HS-5 (cell line): ENCODE results near the gene VPREB3.

Experiments used
- DNase-seq: peaks from one replicate; pipeline ENCODE4 v3.0.0-alpha.2; 2012; ENCODE audit warnings: low read depth

The VPREB3 gene

DNA sequence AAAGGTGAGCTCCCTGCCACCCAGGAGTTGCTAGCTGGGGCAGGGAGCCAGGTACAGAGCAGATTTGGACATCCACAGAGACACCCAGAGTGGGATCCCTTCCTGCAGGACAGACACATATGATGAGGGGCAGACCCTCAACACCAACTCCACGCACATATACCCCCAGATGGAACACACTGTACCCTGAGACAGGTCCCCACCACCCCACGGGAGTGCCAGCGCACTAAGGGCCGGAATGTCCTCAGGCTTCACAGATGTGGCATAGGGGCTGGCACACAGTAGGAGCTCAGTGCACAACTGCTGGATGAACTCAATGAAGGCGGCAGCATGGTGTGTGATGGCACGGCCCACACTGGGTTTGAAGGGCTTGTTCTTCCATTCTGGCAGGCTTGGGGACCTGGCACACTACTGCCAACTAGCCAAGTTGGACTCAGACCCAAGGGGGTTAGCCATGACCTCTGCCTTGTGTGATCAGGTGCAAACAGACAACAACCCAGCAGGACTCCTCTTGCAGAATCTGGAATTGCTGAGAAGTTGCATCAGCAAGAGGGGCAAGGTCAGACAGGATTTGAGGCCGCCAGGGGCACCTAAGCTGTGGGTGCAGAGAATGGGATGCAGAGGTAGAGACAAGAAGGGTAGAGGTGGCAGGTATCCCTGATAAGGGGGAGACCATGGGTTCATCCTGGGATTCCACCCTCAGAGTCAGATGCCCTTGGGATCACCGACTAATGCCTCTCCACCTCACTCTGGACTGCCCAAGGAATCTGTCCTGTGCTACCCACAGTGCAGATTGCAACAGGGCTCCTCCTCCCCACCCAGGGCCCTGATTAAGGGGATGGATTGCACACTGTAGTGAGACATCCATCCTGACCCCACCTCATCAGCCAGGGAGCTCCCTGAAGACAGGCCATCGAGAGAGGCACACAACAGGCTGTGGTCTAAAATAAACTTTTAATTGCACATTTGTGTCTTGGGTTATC, 11.0 kb upstream of the VPREB3 start:
- DNase-seq: no peak

DNA sequence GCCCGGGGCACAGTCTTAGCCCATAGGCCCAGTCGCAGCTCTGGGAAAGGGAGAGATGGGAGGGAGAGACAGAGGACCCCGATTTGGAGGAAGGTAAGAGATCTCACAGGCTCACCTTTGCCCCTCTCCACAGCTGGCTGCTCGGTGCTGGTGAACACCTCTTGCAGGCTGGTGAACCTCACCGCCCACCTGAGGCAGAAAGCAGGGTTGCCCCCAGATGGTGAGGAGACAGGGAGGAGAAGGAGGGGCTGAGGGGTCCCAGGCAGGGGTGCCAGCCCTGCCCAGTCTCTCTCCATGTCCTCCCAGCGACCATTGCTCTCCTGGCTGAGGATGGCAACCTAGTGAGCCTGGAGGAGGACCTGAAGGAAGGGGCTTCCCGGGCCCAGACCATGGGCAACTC, 9.7 kb upstream of the VPREB3 start:
- no peak for DNase-seq

DNA sequence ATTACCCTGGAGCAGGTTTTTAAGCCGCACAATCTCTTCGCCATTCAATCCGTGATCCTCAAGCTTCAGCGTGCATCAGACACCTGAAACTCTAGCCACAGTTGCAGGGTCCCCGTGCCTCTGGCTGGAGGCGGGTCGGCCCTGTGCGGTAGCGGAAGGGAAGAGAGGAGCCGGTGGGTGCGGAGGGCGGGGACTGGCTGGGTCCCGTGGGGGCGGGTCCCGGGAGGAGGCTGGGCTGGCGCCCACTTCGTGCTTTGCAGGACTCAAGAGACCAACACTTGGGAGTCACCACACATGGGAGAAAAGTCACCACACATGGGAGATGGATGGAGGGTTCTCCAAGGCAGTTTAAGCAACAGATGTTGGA, 9.3 kb upstream of the VPREB3 start:
- no peak for DNase-seq

DNA sequence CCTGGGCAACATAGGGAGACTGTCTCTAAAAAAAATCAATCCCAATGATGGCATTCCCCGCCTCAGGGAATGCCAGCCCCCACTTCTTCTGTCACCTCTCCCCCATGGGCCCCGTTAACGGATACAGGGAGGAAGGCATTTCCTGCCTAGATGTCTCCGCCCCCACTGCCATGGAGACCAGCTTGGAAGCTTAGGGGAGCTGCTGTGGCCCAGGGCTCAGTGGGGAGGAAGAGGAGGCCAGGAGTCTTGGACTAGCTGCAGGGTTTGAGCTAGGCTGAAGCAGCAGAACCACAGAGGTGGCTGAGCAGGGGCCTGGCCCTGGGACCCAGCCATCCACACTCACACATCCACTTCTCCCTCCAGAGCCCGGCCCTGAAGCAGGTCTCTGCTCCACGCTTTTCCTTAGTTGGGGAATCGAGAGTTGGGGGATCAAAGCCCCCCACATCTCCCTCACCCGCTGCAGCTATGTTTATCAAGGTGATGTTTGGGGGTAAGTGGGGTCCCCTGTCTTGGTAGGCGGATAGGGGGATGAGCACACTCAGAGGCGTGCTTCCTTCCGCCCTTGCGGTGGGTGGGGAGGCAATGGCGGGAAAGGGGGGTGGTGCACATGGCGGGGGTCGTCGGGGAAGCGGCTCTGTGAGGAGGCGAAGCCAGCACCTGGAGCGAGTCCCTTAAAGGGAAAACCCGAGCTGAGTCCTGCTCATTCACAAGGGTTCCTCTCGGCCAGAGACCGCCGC, 8.8 kb upstream of the VPREB3 start, which contains the start of gene C22orf15:
Gene C22orf15 (plus strand): TSS at position 149 of the 737 bp plus-strand sequence. CDS start 317 bp downstream, at position 466.
- DNase-seq: no peak

DNA sequence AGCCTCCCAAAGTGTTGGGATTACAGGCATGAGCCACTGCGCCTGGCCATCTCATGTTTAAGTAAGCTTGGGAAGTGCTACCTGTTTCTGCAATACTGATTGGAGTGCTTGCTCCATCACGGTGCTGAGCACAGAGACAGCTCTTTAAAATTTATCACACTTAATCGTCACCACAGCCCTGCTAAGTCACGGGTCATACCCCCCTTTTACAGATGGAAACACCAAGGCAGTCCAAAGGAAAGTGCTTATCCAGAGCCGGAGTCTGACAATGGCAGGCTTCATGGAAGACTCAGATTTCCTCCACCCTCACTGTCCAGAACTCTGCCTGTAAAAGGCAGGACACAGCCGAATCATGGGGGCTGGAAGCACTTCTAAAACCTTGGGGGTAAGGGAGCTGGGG, 5.8 kb upstream of the VPREB3 start:
- no peak for DNase-seq

DNA sequence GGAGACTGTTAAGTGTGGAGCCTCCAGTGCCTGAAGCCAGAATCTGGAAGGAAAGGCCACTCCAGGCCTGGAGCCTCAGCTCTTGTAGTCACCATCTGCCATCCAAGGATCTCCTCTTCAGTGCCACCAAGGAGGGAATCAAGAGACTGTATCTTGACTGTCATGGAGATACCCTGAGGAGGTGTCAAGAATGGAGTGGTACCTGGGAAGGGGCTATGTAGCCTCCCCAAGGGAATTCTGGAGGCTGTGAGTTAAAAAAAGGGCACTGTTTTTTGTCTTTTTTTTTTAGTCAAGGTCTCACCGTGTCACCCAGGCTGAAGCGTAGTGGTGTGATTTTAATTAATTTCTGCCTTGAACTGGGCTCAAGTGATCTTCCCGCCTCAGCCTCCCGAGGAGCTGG, 5.3 kb upstream of the VPREB3 start:
- DNase-seq: no peak

DNA sequence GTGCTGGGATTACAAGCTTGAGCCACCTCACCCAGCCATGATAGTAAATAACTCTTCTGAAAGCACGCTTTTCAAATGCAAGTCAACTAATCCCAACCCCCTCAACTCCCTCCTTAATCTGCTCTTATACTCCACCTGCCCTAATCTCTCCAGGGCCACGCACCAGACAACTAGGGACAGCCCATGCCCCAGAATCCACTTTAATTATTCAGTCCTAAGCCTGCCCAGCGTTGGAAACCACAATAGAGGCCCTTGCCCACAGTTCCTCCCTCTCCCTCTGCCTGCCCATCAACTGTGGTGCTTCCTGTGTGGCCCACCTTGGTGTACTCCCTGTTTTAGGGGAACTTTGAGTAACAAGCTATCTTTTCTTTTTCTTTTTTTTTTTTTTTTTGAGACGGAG, 2.7 kb upstream of the VPREB3 start:
- DNase-seq: no peak

DNA sequence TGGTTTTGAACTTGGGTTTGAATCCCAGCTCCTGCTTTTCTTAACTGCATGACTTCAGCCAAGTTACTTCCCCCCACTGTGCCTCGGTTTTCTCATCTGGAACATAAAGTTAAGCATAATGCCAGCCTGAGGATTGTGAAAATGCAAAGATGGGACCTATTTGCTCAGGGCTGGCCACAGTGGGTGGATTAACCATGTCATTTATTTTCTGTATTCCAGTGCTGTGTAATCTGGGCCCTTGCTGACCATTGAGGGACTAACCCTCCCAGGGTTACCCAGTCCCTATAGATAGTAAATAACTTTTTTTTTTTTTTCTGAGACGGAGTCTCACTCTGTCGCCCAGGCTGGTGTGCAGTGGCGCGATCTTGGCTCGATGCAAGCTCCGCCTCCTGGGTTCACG, 1.5 kb upstream of the VPREB3 start:
- no peak for DNase-seq

DNA sequence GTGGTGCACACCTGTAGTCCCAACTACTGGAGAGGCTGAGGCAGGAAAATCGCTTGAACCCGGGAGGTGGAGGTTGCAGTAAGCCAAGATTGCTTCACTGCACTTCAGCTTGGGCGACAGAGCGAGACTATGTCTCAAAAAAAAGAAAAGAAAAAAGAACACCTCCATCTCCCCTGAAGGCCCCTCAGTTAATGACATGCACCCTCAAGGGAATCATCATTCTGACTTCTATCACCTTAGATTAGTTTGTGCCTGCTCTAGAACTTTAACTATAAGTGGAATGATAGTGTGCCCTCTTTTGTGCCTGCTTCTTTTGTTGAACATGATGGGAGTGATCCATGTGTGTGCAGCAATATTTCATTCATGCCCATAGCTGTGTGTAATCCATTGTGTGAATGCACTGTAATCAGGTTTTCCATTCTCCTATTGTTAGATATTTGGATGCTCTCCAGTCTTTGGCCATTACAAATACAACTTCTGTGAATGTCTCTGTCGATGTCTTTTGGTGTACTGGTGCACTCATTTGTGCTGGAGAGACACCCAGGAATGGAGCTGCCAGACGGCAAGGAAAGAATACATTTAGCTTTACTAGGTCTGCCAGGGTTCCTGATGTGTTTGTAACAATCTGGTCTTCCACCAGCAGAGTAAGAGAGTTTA, 883 bp upstream of the VPREB3 start:
- DNase-seq: no peak

DNA sequence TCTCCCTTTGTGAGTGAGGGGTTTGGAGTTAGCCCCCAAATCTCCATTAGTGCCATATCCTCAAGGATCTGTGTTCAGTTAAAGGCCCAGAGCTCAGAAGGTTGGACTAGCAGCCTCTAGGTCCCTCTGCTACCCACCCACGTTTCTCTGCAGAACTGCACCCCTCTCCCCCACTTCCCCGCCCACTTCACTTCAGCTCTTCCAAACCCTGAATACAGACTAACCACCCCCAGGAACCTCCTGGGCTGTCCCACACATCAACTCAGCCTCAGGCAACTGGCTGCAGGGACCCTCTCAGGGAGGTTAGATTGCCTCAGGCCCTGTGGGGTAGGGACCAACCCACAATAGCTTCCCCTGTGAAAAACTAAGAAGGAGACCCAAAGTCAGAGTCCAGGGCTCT, 840 bp downstream of the VPREB3 start:
- DNase-seq: no peak

DNA sequence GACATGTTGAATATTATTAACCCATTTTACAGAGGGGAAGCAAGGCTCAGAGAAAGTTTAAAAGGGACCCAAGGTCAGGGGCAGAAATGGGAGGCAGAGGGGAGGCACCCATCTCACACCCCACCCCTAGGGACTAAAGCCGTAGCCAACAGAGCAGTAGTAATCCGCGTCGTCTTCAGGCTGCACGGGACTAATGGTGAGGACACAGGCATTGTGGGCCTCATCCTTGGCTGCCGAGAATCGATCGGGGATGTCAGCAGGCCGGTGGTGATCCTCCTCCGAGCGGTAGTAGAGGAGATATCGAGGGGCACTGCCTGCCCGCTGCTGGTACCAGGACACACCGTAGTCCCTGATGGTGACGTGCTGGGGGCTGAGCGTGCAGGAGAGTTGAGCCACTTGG, 1.5 kb downstream of the VPREB3 start:
- DNase-seq: no peak

DNA sequence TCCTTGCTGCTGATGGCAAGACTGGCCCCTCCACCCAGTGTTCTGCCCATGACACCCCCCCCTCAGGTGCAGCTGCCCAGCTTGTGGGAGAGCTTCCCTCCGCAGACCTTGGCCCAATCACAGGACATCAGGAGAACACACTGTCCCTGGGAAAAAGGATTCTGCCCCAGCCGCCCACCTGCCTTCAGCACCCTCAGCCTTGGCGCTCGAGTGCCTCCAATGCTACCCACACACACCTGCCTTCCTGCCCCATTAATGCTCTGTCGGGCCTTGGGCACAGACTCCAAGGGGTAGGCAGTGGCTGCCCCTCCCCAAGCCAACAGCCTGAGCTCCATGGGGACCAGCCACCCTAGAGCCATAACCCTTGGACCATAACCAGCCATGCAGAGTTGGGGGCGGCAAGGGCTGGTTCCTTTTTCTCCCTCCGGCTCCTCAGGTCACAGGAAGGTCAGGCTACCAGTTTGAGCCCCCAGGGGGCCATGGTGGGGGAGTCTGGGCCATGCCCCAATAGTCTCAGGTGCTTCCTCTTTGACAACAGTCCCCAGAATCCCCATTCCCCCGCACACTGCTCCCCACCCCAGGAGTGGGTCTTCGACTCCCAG, 2.0 kb downstream of the VPREB3 start:
- no peak for DNase-seq

DNA sequence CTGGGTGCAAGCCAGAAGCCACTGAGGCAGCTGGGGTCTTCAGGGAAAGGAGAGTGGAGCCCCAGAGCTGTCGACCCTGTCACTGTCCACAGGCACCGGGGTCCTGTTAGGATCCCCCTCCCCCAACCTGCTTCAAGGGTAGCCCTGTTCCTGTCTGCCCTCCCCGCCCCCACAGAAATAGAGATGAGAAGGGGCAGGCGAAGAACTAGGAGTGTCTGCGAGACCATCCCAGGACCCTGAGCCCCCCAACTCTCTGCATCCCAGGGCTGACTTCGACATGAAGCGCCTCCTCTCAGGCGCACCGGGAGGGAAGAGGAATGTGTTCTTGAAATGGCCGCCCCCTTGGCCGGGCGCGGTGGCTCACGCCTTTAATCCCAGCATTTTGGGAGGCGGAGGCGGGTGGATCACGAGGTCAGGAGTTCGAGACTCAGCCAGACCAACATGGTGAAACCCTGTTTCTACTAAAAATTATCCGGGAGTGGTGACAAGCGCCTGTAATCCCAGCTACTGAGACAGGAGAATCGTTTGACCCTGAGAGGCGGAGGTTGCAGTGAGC, 2.7 kb downstream of the VPREB3 start:
- DNase-seq: no peak

DNA sequence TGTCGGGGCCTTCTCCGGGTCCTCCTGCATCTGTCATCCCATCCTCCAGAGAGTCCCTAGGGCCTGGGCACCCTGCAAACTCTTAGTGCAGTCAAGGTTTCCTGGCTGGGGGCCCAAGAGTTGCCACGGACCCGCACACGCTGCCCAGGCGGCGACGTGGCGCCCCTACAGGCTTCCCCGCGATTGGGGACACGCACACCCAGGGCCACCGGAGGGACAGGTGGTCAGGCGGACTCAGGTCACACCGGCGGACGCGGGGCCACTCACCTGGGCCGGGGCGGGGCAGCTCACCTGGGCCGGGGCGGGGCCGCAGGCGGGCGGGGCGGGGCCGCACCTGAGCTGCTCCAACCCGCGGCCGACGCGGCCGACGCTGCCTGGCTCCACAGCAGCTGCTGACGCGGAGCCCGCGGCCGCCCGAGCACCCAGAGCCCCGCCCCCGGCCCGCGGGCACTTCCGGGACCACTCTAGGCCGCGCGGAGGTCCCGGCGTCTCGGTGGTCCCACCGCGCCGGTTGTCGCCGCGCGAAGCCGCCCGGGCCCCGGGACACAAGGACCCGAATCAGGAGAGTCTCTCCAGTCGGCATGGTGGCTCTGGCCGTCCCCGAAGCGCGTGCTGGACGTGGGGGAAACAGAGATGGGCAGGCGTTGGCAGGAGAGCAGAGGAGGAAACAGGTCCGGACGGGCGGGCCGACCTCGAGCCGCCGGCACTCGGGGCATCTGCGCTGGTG, 3.3 kb downstream of the VPREB3 start, which contains the start of gene ZNF70:
Gene ZNF70 (minus strand): TSS at position 399 of the 727 bp plus-strand sequence. CDS start 5,972 bp downstream, outside the sequence.
- DNase-seq: no peak

DNA sequence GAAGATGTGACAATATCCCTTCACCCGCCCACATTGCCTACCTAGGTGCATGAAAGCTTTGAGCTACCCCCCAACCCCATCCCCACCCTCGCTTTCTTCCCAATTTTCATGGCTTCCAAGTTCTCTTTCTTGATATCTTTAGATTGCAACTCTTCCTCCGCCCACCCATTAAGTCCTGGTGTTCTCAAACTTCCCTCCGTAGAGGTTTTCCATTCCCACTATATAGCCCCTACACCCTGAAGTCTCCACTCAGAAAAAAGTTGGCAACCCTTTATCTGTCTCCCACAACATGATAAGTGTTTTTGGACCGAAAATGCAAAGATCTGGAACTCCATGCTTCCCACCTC, 3.9 kb downstream of the VPREB3 start:
- DNase-seq: no peak

DNA sequence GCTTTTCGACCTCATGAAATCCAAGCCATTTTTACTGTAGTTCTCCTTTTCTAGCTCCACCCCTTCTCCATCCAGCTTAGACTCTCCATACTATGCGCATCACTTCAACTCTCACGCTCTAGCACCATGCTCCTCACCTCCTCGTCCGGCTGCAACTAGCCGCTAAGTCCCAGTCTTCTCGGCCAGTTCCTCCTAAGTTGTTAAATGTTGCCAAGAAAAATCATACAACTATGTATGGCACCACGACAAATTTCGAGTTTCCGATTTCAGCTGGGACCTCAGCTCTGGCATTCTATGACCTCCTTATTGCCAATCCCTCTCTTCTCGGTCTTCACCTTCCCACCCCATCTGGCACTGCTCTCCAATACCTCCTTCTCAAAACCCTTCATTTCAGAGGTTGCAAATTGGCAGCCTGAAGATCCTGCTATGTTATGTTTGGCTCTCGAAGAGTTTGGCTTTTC, 4.4 kb downstream of the VPREB3 start:
- DNase-seq: no peak

DNA sequence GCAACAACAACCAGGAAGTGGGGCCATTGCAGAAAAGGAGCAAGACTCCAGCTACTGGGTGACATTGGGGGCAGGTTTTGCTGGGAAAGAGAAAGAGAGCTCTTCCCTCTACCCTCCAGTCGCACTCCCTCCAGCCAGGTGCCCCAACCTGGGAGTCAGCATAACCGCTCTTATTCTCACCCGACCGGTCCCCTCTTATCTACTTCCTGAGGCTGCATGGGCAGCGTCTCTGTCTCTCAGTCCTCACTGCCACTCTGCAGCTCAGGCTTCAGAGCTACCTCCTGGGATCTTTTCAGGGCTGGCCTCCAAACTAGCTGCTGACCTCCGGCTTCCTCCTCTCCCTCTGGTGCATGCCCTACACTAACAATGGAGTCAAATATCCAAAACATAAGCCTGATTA, 8.4 kb downstream of the VPREB3 start:
- no peak for DNase-seq

DNA sequence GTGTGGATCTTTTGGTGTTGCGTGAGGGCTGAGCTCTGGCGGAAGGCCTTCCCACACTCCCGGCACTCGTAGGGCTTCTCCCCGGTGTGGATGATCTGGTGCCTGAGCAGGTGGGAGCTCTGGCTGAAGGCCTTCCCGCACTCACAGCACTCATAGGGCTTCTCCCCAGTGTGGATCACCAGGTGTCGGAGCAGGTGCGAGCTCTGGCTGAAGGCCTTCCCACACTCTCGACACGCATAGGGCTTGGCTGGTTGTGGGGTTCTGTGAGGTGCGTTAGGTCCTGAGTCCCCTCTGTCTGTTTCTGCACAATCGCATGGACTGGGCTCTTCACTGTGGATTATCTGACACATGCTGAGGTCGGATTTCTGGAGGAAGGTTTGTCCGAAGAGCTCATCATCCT, 9.7 kb downstream of the VPREB3 start:
- DNase-seq: no peak

DNA sequence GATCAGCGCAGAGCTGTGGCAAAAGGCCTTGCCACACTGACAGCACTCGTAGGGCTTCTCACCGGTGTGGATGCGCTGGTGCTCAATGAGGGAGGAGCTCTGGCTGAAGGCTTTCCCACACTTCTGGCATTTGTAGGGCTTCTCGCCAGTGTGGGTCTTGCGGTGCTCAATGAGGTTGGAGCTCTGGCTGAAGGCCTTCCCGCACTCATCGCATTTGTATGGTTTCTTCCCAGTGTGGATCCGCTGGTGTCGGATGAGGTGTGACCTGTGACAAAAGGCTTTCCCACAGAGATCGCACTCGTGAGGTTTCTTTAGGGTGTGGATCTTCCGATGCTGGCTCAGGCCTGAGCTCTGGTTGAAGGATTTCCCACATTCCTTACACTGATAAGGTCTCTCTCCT, 10.2 kb downstream of the VPREB3 start:
- DNase-seq: no peak

DNA sequence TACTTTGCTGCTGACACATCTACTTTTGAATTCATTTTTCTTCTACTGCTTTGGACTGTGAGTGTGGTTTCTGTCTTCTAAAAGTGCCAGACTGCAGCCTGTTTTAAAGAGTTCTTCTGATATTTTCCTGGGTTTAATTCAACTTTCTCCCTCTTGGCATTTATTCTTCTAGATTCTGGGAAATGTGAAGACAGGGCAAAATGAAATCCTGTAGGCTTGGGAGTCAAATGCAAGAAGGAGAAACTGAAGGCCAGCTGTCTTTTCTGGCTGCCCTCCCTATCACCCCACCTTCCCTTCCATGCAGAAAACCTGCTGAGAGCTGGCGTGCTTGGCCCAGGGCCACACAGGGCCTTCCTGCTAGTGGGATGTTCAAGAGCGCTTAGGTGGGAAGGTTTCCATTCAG, 10.9 kb downstream of the VPREB3 start:
- DNase-seq: no peak
